Osteocyte (in vitro differentiated cells): ENCODE measurements around the gene UNK. TPM values are rescaled to one million over a fixed set of nuclear protein-coding genes. Genes with fewer than 3 reads are reported as not detected.
A peak's percentile ranks its signal among the peaks of the same experiment; 100 is the strongest.

Source experiments
- DNase-seq: peaks from one replicate; pipeline ENCODE4 v3.0.0; 2021; ENCODE audit warnings: mixed read lengths; ENCODE audit not compliant: unreplicated experiment; ENCODE audit errors: extremely low spot score
- H3K27ac Mint-ChIP-seq: one replicate; pipeline ENCODE4 v1.8.0; 2021; ENCODE audit warnings: mild to moderate bottlenecking, mixed read lengths; ENCODE audit not compliant: unreplicated experiment
- H3K27me3 Mint-ChIP-seq: one replicate; pipeline ENCODE4 v1.8.0; 2021; ENCODE audit warnings: mixed read lengths; ENCODE audit not compliant: unreplicated experiment
- H3K36me3 Mint-ChIP-seq: one replicate; pipeline ENCODE4 v1.8.0; 2021; ENCODE audit warnings: mixed read lengths; ENCODE audit not compliant: unreplicated experiment
- H3K4me1 Mint-ChIP-seq: one replicate; pipeline ENCODE4 v1.8.0; 2021; ENCODE audit warnings: mixed read lengths; ENCODE audit not compliant: unreplicated experiment
- H3K4me3 Mint-ChIP-seq: one replicate; pipeline ENCODE4 v1.8.0; 2021; ENCODE audit warnings: mild to moderate bottlenecking, moderate library complexity, mixed read lengths; ENCODE audit not compliant: unreplicated experiment
- H3K9me3 Mint-ChIP-seq: one replicate; pipeline ENCODE4 v1.8.0; 2021; ENCODE audit warnings: mixed read lengths; ENCODE audit not compliant: unreplicated experiment
- CTCF ChIP-seq: fragments of 200-600 bp; sonication (generic); IDR thresholded peaks from 2 replicates; pipeline ENCODE4 v1.5.0; 2021; ENCODE audit warnings: antibody characterized with exemption, mild to moderate bottlenecking, moderate library complexity
- total RNA-seq: library from RNA; stranded (reverse); gene quantifications from 2 replicates; pipeline ENCODE4 v1.2.1, GENCODE V29; 2021

UNK gene
- total RNA-seq, 1 donor from 2014 or later, result 38.2 TPM

GRCh38 chr17:75828076-75828400, 43.4 kb downstream of the UNK start:
- H3K27me3 Mint-ChIP-seq, result no peaks in the 10 kb centered on the region
- H3K36me3 Mint-ChIP-seq, result peaks cover 3% of the 10 kb centered on the region

GRCh38 chr17:75828741-75829140, 44.1 kb downstream of the UNK start:
- no peak for DNase-seq
- Mint-ChIP-seq H3K27ac (no peak overlapping the region), H3K36me3 (peaks cover 3% of the 10 kb centered on the region), H3K4me1 (peaks cover 24% of the 10 kb centered on the region), H3K9me3 (no peaks in the 10 kb centered on the region), H3K4me3 (no peak overlapping the region), H3K27me3 (no peaks in the 10 kb centered on the region)
- TF ChIP-seq CTCF, result no peak

More at GRCh38 chr17:75828076-75828400, 43.4 kb downstream of the UNK start:
- H3K9me3 Mint-ChIP-seq, result no peaks in the 10 kb centered on the region
- TF ChIP-seq CTCF, result no peak
- H3K27ac Mint-ChIP-seq, result peak overlapping the region; percentile 27
- no peak for DNase-seq
- H3K4me1 Mint-ChIP-seq, result peaks cover 24% of the 10 kb centered on the region
- no peak overlapping the region for H3K4me3 Mint-ChIP-seq

GRCh38 chr17:75829747-75830146, 45.1 kb downstream of the UNK start:
- Mint-ChIP-seq H3K4me1 (peaks cover 20% of the 10 kb centered on the region), H3K27ac (no peak overlapping the region), H3K9me3 (no peaks in the 10 kb centered on the region), H3K36me3 (peaks cover 3% of the 10 kb centered on the region), H3K27me3 (no peaks in the 10 kb centered on the region), H3K4me3 (no peak overlapping the region)
- DNase-seq, result no peak
- TF ChIP-seq CTCF, result no peak

GRCh38 chr17:75830164-75831031, 45.8 kb downstream of the UNK start:
- Mint-ChIP-seq H3K4me3 (no peak overlapping the region), H3K9me3 (no peaks in the 10 kb centered on the region), H3K27me3 (no peaks in the 10 kb centered on the region), H3K27ac (no peak overlapping the region), H3K4me1 (peaks cover 18% of the 10 kb centered on the region), H3K36me3 (peaks cover 2% of the 10 kb centered on the region)
- TF ChIP-seq CTCF, result peak; percentile 53
- DNase-seq, result no peak

GRCh38 chr17:75831032-75831571, 46.5 kb downstream of the UNK start:
- no peak for TF ChIP-seq CTCF
- Mint-ChIP-seq H3K36me3 (no peaks in the 10 kb centered on the region), H3K27me3 (no peaks in the 10 kb centered on the region), H3K4me3 (no peak overlapping the region), H3K9me3 (no peaks in the 10 kb centered on the region), H3K27ac (no peak overlapping the region), H3K4me1 (peaks cover 17% of the 10 kb centered on the region)
- no peak for DNase-seq
